Activated naive CD8-positive, alpha-beta T cell treated with anti-CD3 and anti-CD28 coated beads for 36 hours (primary cell): ENCODE results near the gene HDLBP. TPM values are rescaled to one million over a fixed set of nuclear protein-coding genes. Genes with fewer than 3 reads are reported as not detected.

Experiments
- DNase-seq: peaks from one replicate; pipeline ENCODE4 v3.0.0; 2021
- H3K27ac Mint-ChIP-seq: one replicate; pipeline ENCODE4 v1.8.0; 2022; ENCODE audit warnings: mild to moderate bottlenecking, moderate library complexity, mixed read lengths
- H3K27me3 Mint-ChIP-seq: one replicate; pipeline ENCODE4 v1.8.0; 2022; ENCODE audit warnings: mild to moderate bottlenecking, mixed read lengths
- H3K36me3 Mint-ChIP-seq: one replicate; pipeline ENCODE4 v1.8.0; 2021; ENCODE audit warnings: mild to moderate bottlenecking, mixed read lengths
- H3K4me1 Mint-ChIP-seq: one replicate; pipeline ENCODE4 v1.8.0; 2021; ENCODE audit warnings: mixed read lengths
- H3K4me3 Mint-ChIP-seq: one replicate; pipeline ENCODE4 v1.8.0; 2022; ENCODE audit warnings: mild to moderate bottlenecking, moderate library complexity, mixed read lengths
- H3K9me3 Mint-ChIP-seq: one replicate; pipeline ENCODE4 v1.8.0; 2022; ENCODE audit warnings: mixed read lengths
- total RNA-seq, 2 experiments: library from RNA; stranded (reverse); gene quantifications; one replicate each; pipeline ENCODE4 v1.2.3, GENCODE V29; 2021

HDLBP gene
- total RNA-seq, 2 experiments from 2014 or later, result 272 to 286 TPM

DNA sequence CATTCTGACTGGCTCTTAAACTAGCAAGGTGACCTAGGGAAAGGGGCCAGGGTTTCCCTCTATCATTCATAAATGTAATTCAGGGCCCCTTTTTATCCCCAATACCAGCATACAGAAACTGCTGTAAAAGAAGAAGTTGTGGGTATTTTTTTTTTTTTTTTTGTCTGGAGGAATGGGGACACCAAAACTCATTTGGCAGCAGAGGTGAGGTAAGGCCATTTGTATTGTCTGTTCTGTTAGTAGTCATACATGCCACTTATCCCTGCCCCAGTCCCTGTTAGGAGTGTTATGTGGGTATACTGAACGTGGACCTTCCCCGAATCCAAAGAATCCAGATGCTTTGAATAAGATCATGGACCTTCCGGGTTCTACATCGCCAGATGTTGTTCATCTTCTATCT, 1.9 kb upstream of the HDLBP start:
- Mint-ChIP-seq H3K27ac (peak overlapping the region; percentile 99), H3K27me3 (no peaks in the 10 kb centered on the region)

GRCh38 chr2:241316825-241317224, 1.4 kb upstream of the HDLBP start:
- peak overlapping the region; percentile 99 for H3K27ac Mint-ChIP-seq
- peaks cover 62% of the 10 kb centered on the region for H3K36me3 Mint-ChIP-seq
- no peaks in the 10 kb centered on the region for H3K27me3 Mint-ChIP-seq
- H3K4me1 Mint-ChIP-seq, result peaks cover 66% of the 10 kb centered on the region
- DNase-seq, result no peak
- no peaks in the 10 kb centered on the region for H3K9me3 Mint-ChIP-seq
- peak overlapping the region; percentile 95 for H3K4me3 Mint-ChIP-seq

More for the DNA sequence above, 1.9 kb upstream of the HDLBP start:
- Mint-ChIP-seq H3K4me1 (peaks cover 64% of the 10 kb centered on the region), H3K9me3 (no peaks in the 10 kb centered on the region), H3K4me3 (peak overlapping the region; percentile 95), H3K36me3 (peaks cover 62% of the 10 kb centered on the region)
- no peak for DNase-seq

DNA sequence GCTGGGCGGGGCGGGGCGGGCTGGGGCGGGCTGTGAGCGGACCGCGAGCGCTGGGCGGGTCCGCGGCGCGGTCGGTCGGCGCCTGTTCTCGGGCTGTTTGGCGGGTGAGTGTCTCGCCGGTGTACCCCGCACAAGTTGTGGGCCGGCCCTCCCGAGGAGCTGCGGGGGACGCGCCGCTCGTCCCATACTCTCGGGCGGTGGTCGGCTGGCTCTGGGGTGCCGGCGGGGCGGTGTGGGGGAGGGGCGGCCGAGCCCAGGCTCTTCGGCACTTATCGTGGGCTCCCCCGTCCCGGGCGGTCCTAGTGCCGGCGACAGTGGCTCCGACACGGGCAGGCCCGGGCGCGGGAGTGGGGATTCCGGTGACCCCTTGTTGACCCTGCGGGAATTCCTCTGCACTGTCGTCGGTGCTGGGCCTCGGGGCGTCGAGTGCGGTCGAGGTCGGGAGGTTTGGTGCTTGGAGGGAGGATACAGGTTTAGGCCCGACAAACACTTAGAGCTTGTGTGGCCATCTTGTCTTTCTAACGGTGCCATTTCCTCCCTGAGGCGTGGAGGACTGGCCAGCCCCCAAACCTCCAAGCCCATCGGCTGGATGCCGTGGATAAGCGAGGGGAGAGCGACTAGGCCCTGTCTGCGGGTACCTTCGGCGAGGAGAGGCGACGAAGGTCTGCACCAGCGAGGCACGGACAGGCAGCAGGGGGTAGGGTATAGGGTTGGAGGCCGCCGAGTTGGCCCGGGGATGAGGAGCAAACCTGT, 583 bp upstream of the HDLBP start, which contains the start of gene SEPTIN2:
TSS of gene SEPTIN2 (plus strand) at position 47 of the 753 bp plus-strand sequence. CDS start 8,308 bp downstream, outside the sequence.
- peak within 1 kb of the TSS; percentile 95 for H3K4me3 Mint-ChIP-seq
- H3K4me1 Mint-ChIP-seq, result peaks cover 66% of the 10 kb centered on the region
- peak; percentile 81 for DNase-seq
- peaks cover 57% of the 10 kb centered on the region for H3K36me3 Mint-ChIP-seq
- no peaks in the 10 kb centered on the region for H3K9me3 Mint-ChIP-seq
- H3K27me3 Mint-ChIP-seq, result no peaks in the 10 kb centered on the region
- H3K27ac Mint-ChIP-seq, result peak within 1 kb of the TSS; percentile 99

DNA sequence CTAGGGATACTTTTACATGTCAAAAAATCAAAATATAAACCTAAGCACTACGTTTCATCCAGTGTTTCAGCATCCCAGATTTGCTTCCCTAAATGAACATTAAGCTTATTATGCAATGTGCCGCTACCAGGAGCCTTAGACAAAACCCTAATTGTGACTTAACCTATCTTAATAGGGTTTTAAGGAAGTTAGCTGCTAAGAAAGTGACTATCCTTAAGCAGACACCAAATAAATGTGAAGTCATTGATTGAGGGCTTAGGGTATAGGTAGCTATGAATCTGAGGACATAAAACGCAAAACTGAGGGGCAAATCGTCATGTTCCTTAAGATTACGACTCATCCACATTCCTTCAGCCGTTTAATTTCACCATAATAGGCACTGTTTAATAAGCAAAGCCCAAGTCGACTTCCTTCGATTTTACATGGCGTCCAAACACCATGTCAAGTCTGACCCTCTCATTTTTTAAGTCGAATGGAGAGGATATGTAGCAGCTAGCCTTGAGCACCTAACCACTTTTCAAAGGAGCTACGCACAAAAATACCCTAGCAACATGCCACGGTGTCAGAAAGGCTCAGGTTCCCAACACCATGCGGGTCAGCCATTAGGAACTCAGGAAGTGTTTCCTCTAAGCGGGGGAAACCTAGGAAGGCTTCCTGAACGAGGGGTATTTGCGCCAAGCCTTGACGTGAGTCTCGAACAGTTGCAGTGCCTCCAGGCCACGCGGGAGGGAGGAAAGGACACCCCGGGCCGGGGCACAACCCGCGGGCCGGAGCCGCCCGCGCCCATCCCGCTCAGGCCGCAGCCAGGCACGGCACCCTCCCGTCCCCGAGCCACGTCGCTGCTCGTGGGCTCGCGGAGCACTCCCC, 1.0 kb downstream of the HDLBP start:
- peaks cover 42% of the 10 kb centered on the region for H3K36me3 Mint-ChIP-seq
- no peak for DNase-seq
- H3K27me3 Mint-ChIP-seq, result no peaks in the 10 kb centered on the region
- H3K27ac Mint-ChIP-seq, result peak overlapping the region; percentile 99
- H3K9me3 Mint-ChIP-seq, result no peaks in the 10 kb centered on the region
- H3K4me3 Mint-ChIP-seq, result peak overlapping the region; percentile 95
- peaks cover 65% of the 10 kb centered on the region for H3K4me1 Mint-ChIP-seq

GRCh38 chr2:241313543-241314095, 1.9 kb downstream of the HDLBP start:
- H3K27me3 Mint-ChIP-seq, result no peaks in the 10 kb centered on the region
- peaks cover 43% of the 10 kb centered on the region for H3K36me3 Mint-ChIP-seq
- peak overlapping the region; percentile 99 for H3K27ac Mint-ChIP-seq
- no peak for DNase-seq
- H3K4me3 Mint-ChIP-seq, result peak overlapping the region; percentile 95
- H3K9me3 Mint-ChIP-seq, result no peaks in the 10 kb centered on the region
- H3K4me1 Mint-ChIP-seq, result peaks cover 69% of the 10 kb centered on the region

GRCh38 chr2:241312082-241312481, 3.4 kb downstream of the HDLBP start:
- H3K36me3 Mint-ChIP-seq, result peaks cover 29% of the 10 kb centered on the region
- no peaks in the 10 kb centered on the region for H3K9me3 Mint-ChIP-seq
- peaks cover 66% of the 10 kb centered on the region for H3K4me1 Mint-ChIP-seq
- no peak overlapping the region for H3K4me3 Mint-ChIP-seq
- H3K27me3 Mint-ChIP-seq, result no peaks in the 10 kb centered on the region
- no peak overlapping the region for H3K27ac Mint-ChIP-seq
- DNase-seq, result no peak

DNA sequence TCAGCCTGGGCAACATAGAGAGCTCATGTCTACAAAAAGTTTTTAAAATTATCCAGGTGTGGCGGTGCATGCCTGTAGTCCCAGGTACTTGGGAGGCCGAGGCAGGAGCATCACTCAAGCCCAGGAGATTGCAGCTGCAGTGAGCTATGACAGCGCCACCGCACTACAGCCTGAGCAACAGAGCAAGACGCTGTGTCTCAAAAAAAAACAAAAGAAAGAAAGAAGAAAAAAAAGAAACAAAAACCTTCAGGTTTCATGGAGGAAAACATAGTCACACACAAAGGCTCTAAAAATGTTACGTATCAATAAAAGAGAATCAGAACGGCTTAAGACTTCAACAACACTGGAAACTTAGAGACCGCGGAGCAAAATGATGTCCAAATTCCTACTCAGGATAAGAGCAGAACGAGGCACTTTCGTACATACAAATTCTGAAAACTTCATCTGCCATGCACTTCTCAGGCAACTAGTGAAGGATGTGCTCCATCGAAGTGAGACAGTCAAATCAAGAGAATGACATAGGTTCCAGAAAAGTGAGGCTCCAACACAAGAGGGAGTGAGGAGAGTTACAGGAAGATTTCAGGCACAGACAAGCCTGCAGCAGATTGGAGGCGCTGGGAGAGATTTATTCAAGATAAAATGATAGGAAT, 4.4 kb downstream of the HDLBP start:
- peaks cover 23% of the 10 kb centered on the region for H3K36me3 Mint-ChIP-seq
- no peak overlapping the region for H3K4me3 Mint-ChIP-seq
- H3K4me1 Mint-ChIP-seq, result peaks cover 62% of the 10 kb centered on the region
- peak overlapping the region; percentile 44 for H3K27ac Mint-ChIP-seq
- H3K9me3 Mint-ChIP-seq, result no peaks in the 10 kb centered on the region
- DNase-seq, result no peak
- H3K27me3 Mint-ChIP-seq, result no peaks in the 10 kb centered on the region

GRCh38 chr2:241309684-241310117, 5.8 kb downstream of the HDLBP start:
- Mint-ChIP-seq H3K27ac (peak overlapping the region; percentile 88), H3K4me3 (peak overlapping the region; percentile 68)

GRCh38 chr2:241308832-241309500, 6.5 kb downstream of the HDLBP start:
- peak overlapping the region; percentile 3 for H3K27ac Mint-ChIP-seq
- H3K27me3 Mint-ChIP-seq, result no peaks in the 10 kb centered on the region
- DNase-seq, result no peak
- no peaks in the 10 kb centered on the region for H3K9me3 Mint-ChIP-seq
- H3K4me3 Mint-ChIP-seq, result no peak overlapping the region
- peaks cover 22% of the 10 kb centered on the region for H3K36me3 Mint-ChIP-seq
- peaks cover 71% of the 10 kb centered on the region for H3K4me1 Mint-ChIP-seq

More at GRCh38 chr2:241309684-241310117, 5.8 kb downstream of the HDLBP start:
- Mint-ChIP-seq H3K27me3 (no peaks in the 10 kb centered on the region), H3K9me3 (no peaks in the 10 kb centered on the region), H3K4me1 (peaks cover 70% of the 10 kb centered on the region), H3K36me3 (peaks cover 23% of the 10 kb centered on the region)
- DNase-seq, result peak; percentile 65

DNA sequence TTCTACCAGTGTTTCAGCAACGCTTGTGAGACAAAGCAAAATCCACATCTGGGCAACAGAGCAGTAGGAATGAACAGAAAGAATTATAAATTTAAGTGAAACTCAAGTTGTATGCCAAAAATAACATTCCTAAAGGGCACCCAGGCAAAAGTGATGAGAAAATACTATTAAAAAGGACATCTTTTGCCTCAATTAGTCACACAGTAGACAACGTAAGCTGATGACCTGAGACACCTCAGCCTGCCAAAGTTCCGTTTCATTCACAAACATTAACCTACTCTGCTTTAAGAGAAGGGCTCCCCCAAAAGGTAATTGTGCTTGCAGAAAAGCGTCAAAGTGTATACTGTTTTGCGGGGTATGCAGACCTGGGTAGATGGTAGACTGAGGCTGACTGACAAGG, 7.2 kb downstream of the HDLBP start:
- Mint-ChIP-seq H3K27ac (no peak overlapping the region), H3K36me3 (peaks cover 16% of the 10 kb centered on the region), H3K4me3 (no peak overlapping the region), H3K9me3 (no peaks in the 10 kb centered on the region), H3K27me3 (no peaks in the 10 kb centered on the region), H3K4me1 (peaks cover 64% of the 10 kb centered on the region)
- no peak for DNase-seq

DNA sequence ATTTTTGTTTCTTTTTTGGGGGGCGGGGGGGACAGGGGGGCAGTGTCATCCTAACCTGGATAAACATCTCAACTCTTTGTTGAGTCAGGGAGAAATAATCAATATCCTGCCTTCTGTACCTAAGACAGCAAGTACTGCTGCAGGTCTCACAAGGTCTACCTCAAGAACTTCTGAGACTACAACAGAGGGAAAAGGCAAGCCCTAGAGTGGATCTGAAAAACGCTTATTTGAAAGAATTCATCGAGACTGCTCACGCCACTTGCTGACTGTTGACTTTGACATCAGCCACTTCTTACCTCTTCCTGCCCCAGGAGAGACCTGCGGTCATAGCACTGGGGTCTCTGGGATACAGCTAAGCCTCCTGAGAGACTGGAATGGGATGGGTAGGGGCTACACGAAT, 8.4 kb downstream of the HDLBP start:
- H3K9me3 Mint-ChIP-seq, result no peaks in the 10 kb centered on the region
- H3K27me3 Mint-ChIP-seq, result no peaks in the 10 kb centered on the region
- no peak for DNase-seq
- peaks cover 58% of the 10 kb centered on the region for H3K4me1 Mint-ChIP-seq
- peaks cover 8% of the 10 kb centered on the region for H3K36me3 Mint-ChIP-seq
- H3K4me3 Mint-ChIP-seq, result no peak overlapping the region
- H3K27ac Mint-ChIP-seq, result no peak overlapping the region

- Mint-ChIP-seq H3K27ac (no peak overlapping the region), H3K36me3 (peaks cover 4% of the 10 kb centered on the region), H3K27me3 (no peaks in the 10 kb centered on the region), H3K4me1 (peaks cover 42% of the 10 kb centered on the region), H3K9me3 (no peaks in the 10 kb centered on the region), H3K4me3 (no peak overlapping the region)
- DNase-seq, result no peak
Observed at GRCh38 chr2:241304039-241304670, 11.3 kb downstream of the HDLBP start.

DNA sequence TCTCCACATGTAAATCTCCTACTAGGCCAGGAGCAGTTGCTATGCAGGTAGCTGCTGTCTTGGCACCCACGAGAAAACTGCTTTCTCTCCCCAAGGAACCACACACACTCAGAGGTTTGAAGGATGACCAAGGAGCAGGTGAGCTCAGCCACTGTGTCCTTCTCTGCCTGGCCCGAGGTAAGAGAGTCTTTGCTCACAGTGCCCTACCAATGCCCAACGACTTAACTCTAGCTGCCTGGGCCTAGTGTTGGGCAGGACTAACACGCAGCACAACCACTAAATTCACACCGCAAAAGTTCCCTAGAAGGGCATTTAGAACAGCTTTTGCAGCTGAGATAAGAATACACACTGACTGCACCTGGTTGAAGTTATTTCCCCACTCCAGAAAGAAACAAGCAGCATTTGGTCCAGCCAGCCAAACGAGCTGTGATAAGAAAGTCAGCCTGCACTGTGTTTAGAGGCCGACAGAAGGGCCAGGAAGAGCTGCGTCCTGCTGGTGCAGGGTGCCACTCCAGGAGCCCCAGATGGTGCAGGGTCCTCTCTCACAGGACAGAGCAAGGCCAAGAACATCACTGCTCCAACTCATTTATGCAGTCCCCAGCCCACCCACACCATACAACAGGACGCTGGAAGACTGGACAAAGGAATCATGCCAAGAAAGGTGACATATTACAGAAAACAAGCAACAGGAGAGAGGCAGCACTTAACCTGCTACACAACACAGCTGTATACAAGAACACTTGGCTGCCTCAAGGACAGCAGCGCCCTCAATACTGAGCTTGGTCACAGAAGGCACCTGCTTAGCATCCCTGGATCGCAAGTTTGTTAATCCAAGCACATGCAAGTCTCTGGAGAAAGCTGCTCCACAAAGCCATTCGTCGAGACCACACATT, 12.5 kb downstream of the HDLBP start:
- Mint-ChIP-seq H3K36me3 (peaks cover 2% of the 10 kb centered on the region), H3K4me3 (no peak overlapping the region), H3K9me3 (no peaks in the 10 kb centered on the region), H3K27me3 (no peaks in the 10 kb centered on the region), H3K4me1 (peaks cover 39% of the 10 kb centered on the region), H3K27ac (no peak overlapping the region)
- DNase-seq, result no peak
